HG02642 (cell line): ENCODE measurements around the gene PRC1.

Experiments used
- ATAC-seq: cut with Tn5 transposase; IDR thresholded peaks from one replicate; pipeline ENCODE4 v1.9.1; 2021; ENCODE audit warnings: mild to moderate bottlenecking; ENCODE audit not compliant: unreplicated experiment, poor library complexity

The PRC1 gene

GRCh38 chr15:90957031-90957790 is 37.1 kb downstream of the PRC1 start:
- ATAC-seq: no peak

DNA sequence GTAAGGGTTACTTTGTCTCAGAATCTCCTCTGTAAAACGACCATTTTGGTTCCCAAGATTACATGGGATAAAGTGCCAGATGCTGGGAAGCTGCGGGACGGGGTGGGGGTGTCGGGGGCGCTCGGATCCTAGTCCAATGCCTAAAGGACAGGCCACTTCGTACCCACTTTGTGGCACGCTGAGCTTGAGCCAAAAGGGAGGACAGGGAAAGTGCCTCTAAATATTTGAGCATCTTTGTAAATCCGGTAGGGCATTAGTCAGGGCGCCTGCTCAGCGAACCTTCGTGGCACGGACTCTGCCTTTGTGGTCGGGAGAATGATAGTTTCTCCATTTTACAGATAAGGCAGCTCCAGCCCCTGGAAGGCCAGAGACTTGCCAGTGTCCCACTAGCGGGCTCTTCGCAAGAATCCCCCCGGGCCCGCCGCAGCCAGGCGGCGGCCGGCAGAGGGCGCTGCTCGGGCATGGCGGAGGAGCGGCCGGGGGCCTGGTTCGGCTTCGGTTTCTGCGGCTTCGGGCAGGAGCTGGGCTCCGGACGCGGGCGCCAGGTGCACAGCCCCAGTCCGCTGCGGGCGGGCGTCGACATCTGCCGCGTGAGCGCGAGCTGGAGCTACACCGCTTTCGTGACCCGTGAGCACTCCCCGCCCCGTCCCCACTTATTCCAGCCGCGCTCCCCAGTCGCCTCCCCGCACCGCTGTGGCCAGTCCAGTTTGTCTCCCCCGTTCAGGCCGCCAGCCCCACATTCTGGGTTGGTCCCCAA is 37.9 kb downstream of the PRC1 start:
- ATAC-seq: peak; percentile 25

DNA sequence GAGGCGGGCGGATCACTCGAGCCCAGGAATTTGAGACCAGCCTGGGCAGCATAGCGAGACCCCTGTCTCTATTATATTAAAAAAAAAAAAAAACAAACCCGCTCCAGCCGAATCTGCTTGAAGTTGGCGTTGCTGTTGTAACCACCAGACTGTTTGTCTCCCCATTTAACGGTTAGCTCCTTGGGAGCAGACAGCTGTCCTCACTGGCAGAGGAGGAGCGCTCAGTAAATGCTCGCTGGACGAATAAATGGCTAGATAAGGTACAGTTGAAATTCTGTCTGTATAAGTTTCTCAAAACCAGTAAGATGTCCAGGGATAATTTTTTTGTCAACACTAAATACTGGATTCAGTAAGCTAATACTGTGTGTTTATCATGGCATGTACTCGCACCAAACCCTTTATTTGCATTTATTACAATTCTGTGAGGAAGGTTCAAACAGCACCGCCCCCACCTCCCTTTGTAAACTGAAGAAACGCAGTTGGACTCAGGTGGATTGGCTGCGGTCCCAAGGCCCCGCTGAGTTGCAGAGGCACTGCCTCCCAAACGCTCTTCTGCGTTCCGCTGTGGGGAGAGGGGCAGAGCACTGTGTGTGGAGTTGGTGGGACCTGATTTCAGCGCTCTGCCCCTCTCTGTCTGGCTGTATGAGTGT is 38.6 kb downstream of the PRC1 start:
- no peak for ATAC-seq

GRCh38 chr15:90954712-90955623 is 39.4 kb downstream of the PRC1 start, which contains the start of gene RCCD1:
Gene RCCD1, plus strand, starts transcription at chr15:90954884. Its CDS starts 1,851 bp downstream, at chr15:90956735.
- ATAC-seq: peak; percentile 93

GRCh38 chr15:90953947-90954711 is 40.2 kb downstream of the PRC1 start:
- ATAC-seq: no peak

DNA sequence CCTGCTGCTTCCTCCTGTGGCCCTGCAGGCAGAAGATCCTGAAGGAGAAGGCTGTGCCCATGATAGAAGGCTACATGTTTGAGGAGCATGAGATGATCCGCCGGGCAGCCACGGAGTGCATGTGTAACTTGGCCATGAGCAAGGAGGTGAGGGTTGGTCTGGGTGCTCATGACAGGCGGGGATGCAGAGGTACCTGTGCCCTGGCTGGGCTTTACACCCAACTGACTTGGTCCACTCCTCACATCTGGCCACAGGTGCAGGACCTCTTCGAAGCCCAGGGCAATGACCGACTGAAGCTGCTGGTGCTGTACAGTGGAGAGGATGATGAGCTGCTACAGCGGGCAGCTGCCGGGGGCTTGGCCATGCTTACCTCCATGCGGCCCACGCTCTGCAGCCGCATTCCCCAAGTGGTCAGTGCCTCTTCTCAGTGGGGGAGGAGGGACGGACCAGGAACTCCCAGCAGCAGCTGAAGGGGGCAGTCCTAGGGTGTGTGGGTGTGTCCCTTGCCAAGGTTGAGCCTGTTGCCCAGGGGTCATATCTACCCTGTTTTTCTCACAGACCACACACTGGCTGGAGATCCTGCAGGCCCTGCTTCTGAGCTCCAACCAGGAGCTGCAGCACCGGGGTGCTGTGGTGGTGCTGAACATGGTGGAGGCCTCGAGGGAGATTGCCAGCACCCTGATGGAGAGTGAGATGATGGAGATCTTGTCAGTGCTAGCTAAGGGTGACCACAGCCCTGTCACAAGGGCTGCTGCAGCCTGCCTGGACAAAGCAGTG is 41.2 kb downstream of the PRC1 start:
- ATAC-seq: no peak

- ATAC-seq: no peak
Measured at GRCh38 chr15:90950676-90951075, 43.7 kb downstream of the PRC1 start.

GRCh38 chr15:90949979-90950675 is 44.2 kb downstream of the PRC1 start:
- no peak for ATAC-seq

GRCh38 chr15:90948506-90948905 is 45.8 kb downstream of the PRC1 start:
- no peak for ATAC-seq

GRCh38 chr15:90947577-90948357 is 46.6 kb downstream of the PRC1 start:
- no peak for ATAC-seq

DNA sequence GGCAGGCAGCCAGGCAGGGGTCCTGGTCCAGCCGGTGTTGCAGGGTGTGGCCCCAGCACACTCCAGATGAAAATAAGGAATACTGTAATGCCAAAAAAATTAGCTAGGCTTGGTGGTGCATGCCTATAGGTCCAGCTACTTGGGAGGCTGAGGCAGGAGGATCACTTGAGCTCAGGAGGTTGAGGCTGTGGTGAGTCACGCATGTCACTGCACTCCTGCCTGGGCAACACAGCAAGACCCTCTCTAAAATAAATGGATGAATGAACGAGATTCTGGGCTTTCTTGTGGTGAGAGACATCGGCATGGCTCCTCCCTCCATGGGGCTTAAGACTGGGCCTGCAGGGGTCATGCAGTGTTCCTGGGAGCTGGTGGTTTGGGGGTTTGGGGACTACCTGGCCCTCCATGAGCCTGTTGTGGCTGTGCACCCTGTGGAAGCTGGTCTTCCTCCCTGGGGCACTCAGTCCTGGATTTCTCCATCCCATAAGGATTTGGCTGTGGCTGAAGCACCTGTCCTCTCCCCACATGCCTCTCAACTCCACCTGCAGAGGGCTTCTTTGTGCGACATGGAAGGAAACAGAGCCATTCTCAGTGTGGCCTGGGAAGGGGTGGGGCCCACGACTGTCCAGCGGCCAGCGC is 47.3 kb downstream of the PRC1 start:
- no peak for ATAC-seq

DNA sequence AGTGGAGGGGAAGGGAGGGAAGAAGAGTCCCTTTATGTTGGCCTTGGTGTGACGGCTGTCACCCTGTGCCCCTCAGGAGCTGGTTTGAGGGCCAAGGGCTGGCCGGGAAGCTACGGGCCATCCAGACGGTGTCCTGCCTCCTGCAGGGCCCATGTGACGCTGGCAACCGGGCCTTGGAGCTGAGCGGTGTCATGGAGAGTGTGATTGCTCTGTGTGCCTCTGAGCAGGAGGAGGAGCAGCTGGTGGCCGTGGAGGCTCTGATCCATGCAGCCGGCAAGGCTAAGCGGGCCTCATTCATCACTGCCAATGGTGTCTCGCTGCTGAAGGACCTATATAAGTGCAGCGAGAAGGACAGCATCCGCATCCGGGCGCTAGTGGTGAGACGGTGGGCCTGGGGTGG is 47.8 kb downstream of the PRC1 start:
- ATAC-seq: no peak

GRCh38 chr15:90945091-90945490 is 49.2 kb downstream of the PRC1 start:
- ATAC-seq: no peak

DNA sequence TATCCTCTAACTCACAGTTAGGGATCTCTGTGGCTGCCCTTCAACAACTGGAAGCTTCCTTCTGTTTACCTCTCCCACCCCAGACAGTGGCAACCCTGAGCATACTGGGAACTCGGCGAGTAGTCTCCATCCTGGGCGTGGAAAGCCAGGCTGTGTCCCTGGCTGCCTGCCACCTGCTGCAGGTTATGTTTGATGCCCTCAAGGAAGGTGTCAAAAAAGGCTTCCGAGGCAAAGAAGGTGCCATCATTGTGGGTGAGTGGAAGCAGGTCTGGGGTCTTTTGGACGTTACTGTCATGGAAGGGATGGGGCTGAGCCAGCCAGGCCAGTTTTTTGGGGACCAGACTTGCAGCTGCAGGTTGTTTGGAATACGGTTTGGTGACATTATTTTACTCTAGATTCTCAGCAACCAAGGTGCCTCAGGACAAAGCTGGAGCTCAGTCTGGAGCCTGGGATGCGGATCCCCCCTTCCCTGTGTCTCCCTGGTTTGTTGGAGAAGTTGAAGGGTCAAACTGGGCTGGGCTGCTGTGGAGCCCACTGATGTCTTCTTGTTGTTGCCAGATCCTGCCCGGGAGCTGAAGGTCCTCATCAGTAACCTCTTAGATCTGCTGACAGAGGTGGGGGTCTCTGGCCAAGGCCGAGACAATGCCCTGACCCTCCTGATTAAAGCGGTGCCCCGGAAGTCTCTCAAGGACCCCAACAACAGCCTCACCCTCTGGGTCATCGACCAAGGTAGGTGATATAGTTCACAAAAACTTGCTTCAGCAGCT is 51.8 kb downstream of the PRC1 start:
- ATAC-seq: no peak

- no peak for ATAC-seq
Measured at GRCh38 chr15:90941038-90941437, 53.3 kb downstream of the PRC1 start.

GRCh38 chr15:90939756-90940155 is 54.6 kb downstream of the PRC1 start:
- no peak for ATAC-seq
